Activated CD8-positive, alpha-beta memory T cell treated with anti-CD3 and anti-CD28 coated beads, Interleukin-2, amount 50 U/mL, for 1 hour (primary cell): Measurements from ENCODE around the gene MADD.

ENCODE experiments used
- DNase-seq: peaks from one replicate; pipeline ENCODE4 v3.0.0-alpha.2; 2020; ENCODE audit errors: extremely low read depth

MADD gene

DNA sequence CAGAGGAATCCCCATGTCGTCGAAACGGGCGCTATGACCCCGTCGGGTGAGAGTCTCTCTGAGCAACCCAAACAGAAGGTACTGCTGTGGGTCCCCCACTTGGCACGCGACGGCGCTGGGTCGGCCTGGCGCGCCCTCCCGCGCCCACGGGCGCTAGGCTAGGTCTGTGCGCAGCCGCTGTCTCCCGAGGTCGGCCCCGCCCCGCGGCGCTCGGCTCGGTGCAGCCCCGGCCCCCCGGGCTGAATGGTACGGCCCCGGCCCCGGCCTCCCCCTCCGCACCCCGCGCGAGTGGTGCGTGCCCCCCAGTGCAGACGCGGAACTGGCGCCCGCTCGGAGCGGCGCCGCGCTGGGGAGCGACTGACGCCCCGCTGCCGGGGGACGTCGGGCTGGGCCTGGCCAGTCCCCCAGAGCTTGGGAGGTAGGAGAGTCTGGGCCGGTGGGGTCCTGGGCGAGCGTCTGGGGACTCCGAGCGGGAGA, at the start of gene MADD:
Gene MADD (plus strand): TSS at position 305 of the 477 bp plus-strand sequence.
- DNase-seq, result peak; percentile 70

GRCh38 chr11:47220401-47220821, 49.5 kb upstream of the MADD start:
- no peak for DNase-seq

DNA sequence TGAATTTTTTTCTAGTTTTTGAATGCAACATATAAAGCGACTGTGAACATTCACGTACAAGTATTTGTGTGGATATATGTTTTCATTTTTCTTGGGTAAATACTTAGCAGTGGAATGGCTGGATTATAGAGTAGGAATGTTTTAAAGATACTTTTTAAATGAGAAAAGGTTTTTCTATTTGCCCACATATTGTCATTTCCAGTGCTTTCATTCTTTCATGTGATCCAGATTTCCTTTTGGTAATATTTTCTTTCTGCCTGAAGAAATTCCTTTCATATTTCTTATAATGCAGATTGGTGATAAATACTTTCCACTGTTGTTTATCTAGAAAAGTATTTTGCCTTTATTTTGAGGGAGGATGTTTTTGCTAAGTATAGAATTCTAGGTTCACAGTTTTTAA, 47.2 kb upstream of the MADD start:
- DNase-seq, result no peak

DNA sequence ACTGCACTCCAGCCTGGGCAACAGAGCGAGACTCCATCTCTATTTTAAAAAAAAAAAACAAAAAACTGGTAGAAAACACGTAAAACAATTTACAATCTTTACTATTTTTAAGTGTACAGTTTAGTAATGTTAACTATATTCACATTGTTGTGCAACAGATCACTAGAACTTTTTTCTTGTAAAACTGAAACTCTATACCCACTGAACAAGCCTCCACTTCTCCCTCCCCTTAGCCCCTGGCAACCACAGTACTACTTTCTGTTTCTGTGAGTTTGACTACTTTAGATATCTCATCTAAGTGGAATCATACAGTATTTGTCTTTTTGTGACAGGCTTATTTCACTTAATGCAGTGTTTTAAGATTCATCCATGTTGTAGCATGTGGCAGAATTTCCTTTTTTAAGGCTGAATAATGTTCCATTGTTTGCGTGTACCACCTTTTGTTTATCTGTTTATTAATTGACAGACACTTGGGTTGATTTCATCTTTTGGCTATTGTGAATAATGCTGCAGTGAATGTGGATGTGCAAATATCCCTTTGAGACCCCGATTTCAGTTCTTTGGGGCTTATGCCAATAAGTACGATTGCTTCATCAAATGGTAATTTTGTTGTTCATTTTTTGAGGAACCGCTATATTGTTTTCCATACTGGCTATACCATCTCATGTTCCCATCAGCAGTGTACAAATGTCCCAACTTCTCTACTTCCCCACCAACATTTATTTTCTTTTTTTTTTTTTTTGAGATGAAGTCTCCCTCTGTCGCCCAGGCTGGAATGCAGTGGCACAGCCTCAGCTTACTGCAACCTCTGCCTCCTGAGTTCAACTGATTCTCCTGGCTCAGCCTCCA, 44.2 kb upstream of the MADD start:
- DNase-seq, result no peak

DNA sequence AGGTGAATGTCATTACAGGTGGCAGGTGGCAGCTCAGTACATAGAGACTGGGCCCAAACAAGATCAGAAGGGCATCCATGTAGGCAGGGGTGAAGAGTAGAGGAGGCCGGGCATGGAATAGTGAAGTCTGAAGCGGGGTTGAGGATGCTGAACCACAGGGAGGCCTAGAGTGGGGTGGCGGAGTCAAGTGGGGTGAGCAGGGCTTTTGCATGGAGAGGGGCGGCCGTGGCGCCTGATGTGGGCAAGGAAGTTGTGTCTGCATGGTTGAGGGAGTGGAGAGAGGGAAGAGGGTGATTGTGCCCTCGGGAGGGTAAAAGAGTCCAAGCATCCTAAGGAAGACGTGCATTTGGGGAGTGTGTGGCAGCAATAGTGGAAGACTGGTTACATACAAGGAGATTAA, 40.8 kb upstream of the MADD start:
- no peak for DNase-seq

- DNase-seq, result no peak
These were observed 36.9 kb upstream of the MADD start for GRCh38 chr11:47233051-47233450.

GRCh38 chr11:47233989-47234668, 35.8 kb upstream of the MADD start:
- DNase-seq, result no peak

- peak; percentile 74 for DNase-seq
These were observed 35.2 kb upstream of the MADD start for GRCh38 chr11:47234669-47235100.

- no peak for DNase-seq
These were observed 34.8 kb upstream of the MADD start for GRCh38 chr11:47235163-47235562.

- DNase-seq, result no peak
These were observed 33.5 kb upstream of the MADD start for GRCh38 chr11:47236482-47236881.

GRCh38 chr11:47239852-47240251, 30.1 kb upstream of the MADD start:
- no peak for DNase-seq

GRCh38 chr11:47241841-47242301, 28.1 kb upstream of the MADD start:
- no peak for DNase-seq

- no peak for DNase-seq
These were observed 27.2 kb upstream of the MADD start for GRCh38 chr11:47242596-47243192.

- no peak for DNase-seq
These were observed 26.5 kb upstream of the MADD start for GRCh38 chr11:47243454-47243853.

GRCh38 chr11:47244448-47245350, 25.2 kb upstream of the MADD start:
- no peak for DNase-seq

DNA sequence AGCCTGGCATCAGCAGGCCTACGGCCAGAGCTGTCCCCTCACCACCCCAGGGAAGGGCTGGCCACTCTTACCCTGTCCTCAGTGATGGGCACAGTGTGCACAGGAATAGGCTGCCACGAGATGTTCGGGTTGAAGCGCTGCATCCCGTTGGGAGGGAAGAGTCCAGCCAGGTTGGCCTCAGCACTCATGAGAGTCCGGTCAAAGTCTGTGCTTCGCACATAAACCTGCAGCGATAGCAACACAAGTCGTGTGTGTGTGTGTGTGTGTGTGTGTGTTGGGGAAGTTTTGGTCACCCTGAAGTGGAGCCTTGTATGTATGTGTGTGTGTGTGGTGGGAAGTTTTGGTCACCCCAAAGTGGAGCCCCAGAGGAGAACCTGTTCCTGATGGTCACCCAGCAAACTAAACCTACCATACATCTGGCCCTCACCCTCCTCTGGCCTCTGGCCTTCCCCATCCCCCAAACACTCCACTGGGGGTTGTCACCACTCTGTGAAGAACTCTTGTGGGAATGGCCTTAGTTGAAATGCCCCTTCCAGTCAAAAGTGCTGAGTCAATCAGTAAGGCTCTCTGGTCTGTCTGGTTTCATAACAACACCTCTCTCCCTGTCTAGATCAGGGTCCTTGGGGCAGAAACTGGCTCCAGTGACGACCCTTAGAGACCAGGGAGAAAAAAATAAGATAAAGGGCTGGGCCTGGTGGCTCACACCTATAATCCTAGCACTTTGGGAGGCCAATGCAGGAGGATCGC, 24.1 kb upstream of the MADD start:
- DNase-seq, result no peak

- no peak for DNase-seq
These were observed 22.4 kb upstream of the MADD start for GRCh38 chr11:47247502-47247901.

- DNase-seq, result no peak
These were observed 21.6 kb upstream of the MADD start for GRCh38 chr11:47248304-47248663.

GRCh38 chr11:47248664-47249377, 21.1 kb upstream of the MADD start, which contains the start of gene ACP2:
ACP2 (minus strand) TSS chr11:47248814; CDS start chr11:47248789, 25 bp downstream.
- DNase-seq, result peak; percentile 61

GRCh38 chr11:47249378-47249715, 20.6 kb upstream of the MADD start:
- no peak for DNase-seq
